ENCODE measurements around the gene SEC23A.

Gene SEC23A

DNA sequence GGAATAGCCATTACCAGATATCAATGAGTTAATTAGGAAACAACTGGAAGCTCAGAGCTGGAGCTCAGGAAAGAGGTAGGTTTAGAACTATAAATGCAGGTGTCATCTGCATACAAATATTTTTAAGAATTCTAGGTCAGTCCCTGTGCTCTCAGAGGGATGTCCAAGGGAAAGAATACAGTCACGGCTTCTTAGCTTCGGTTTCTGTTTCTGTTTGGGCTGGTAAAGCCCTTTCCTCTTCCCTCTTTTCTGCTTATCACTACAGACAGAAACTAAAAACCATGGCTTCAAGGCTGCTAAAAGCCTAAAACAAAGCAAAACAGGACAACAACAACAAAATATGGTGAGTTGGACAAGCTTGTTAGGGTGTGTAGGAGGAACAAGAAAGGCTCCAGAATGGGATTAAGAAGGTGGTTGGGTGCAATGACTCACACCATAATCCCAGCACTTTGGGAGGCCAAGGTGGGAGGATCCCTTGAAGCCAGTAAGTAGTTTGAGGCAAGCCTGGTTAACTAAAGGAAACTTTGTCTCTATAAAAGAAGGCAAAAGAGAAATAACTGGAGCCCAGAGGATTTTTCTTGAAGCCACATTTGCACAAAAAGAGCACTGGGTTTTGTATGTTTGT is 113.0 kb downstream of the SEC23A start:
- DNase-seq (ENCODE audit: low read depth) = no peak

DNA sequence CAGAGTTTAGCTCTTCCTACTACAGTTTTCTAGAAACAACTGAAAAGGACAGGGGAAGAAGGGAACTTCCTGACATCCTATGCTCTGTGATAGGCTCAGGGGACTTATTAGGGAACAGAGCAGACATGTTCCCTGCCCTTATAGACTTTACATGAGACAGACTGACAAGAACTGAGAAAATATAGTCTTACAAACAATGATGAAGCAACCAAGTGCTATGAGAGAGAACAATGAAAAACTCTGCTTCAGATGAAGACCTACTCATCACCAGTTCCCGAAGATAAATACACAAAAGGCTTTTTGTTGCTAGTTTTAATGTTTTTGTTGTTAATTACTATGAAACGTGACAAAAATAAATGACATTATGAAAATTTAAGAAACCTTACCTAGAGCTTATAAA is 115.3 kb downstream of the SEC23A start:
- no peak for DNase-seq (ENCODE audit: low read depth)

DNA sequence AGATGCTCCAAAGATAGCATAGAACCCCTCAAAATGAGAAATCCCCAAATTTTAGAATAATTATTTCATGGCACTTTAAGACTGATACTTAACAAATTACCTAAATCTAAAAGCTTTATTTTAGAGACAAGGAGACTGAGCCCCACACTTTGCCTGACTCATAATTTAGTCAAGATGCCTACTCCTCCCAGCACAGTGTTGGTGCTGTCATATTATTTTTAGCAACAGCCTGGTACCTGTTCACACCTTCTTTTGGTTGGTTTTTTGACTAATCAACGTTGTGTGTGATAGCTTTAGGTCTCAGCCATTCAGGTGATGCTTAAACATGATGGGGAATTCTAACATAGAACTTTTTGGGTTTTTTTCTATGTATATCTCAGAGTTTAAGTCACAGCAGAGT is 120.2 kb downstream of the SEC23A start:
- no peak for DNase-seq (ENCODE audit: low read depth)

- no peak for DNase-seq (ENCODE audit: low read depth)
These were observed 120.8 kb downstream of the SEC23A start for GRCh38 chr14:38982278-38982677.
